ENCODE results near the gene TECPR1. TPM values are rescaled to one million over a fixed set of nuclear protein-coding genes. Genes with fewer than 3 reads are reported as not detected.

TECPR1 gene
- polyA plus RNA-seq, 1 experiment, result 3.5 TPM

- no peak overlapping the region for H3K4me3 ChIP-seq (ENCODE audit: low read depth, low read length)
- H3K27me3 ChIP-seq (ENCODE audit: control insufficient read depth, insufficient read depth, low read length), result no peaks in the 10 kb centered on the region
- no peaks in the 10 kb centered on the region; the same call in 1 of the 2 replicates for H3K9me3 ChIP-seq (ENCODE audit: control insufficient read depth, insufficient read depth, low read length)
- CTCF ChIA-PET, result interaction anchor here (0.6 kb wide), 1 partner anchor 65 kb away, joined by 7 read pairs; no protein-coding TSS in a partner anchor
- no peak for TF ChIP-seq CTCF (IDR thresholded peaks at IDR 0.05; ENCODE audit: low read depth, low read length)
- POLR2A ChIA-PET, result no interaction called here
- no peak overlapping the region for H3K27ac ChIP-seq (ENCODE audit: low read depth, low read length)
- no peak for DNase-seq (ENCODE audit: low read depth, low spot score)
Measured at GRCh38 chr7:98224701-98225181, 27.3 kb downstream of the TECPR1 start.

GRCh38 chr7:98223898-98224700, 27.9 kb downstream of the TECPR1 start:
- no peak for DNase-seq (ENCODE audit: low read depth, low spot score)

GRCh38 chr7:98223351-98223897, 28.6 kb downstream of the TECPR1 start:
- ChIA-PET POLR2A (no interaction called here), CTCF (no interaction called here)
- Histone ChIP-seq H3K9me3 (ENCODE audit: control insufficient read depth, insufficient read depth, low read length) (no peaks in the 10 kb centered on the region; the same call in 1 of the 2 replicates), H3K27ac (ENCODE audit: low read depth, low read length) (no peak overlapping the region), H3K4me3 (ENCODE audit: low read depth, low read length) (no peak overlapping the region), H3K27me3 (ENCODE audit: control insufficient read depth, insufficient read depth, low read length) (no peaks in the 10 kb centered on the region)
- no peak for TF ChIP-seq CTCF (IDR thresholded peaks at IDR 0.05; ENCODE audit: low read depth, low read length)
- no peak for DNase-seq (ENCODE audit: low read depth, low spot score)

More at GRCh38 chr7:98223898-98224700, 27.9 kb downstream of the TECPR1 start:
- no peaks in the 10 kb centered on the region for H3K27me3 ChIP-seq (ENCODE audit: control insufficient read depth, insufficient read depth, low read length)
- POLR2A ChIA-PET, result no interaction called here
- no peak overlapping the region for H3K4me3 ChIP-seq (ENCODE audit: low read depth, low read length)
- TF ChIP-seq CTCF (IDR thresholded peaks at IDR 0.05; ENCODE audit: low read depth, low read length), result no peak
- CTCF ChIA-PET, result no interaction called here
- no peaks in the 10 kb centered on the region; the same call in 1 of the 2 replicates for H3K9me3 ChIP-seq (ENCODE audit: control insufficient read depth, insufficient read depth, low read length)
- H3K27ac ChIP-seq (ENCODE audit: low read depth, low read length), result no peak overlapping the region

- H3K9me3 ChIP-seq (ENCODE audit: control insufficient read depth, insufficient read depth, low read length), result no peaks in the 10 kb centered on the region; the same call in 1 of the 2 replicates
- ChIA-PET CTCF (no interaction called here), POLR2A (no interaction called here)
- no peak for TF ChIP-seq CTCF (IDR thresholded peaks at IDR 0.05; ENCODE audit: low read depth, low read length)
- no peaks in the 10 kb centered on the region for H3K27me3 ChIP-seq (ENCODE audit: control insufficient read depth, insufficient read depth, low read length)
- DNase-seq (ENCODE audit: low read depth, low spot score), result no peak
- H3K4me3 ChIP-seq (ENCODE audit: low read depth, low read length), result no peak overlapping the region
- no peak overlapping the region for H3K27ac ChIP-seq (ENCODE audit: low read depth, low read length)
Measured at GRCh38 chr7:98222533-98223195, 29.4 kb downstream of the TECPR1 start.

Data from AG04450 (cell line).